ENCODE measurements around the gene VIPR2. TPM values are rescaled to one million over a fixed set of nuclear protein-coding genes. Genes with fewer than 3 reads are reported as not detected.

VIPR2 gene
- total RNA-seq, 2 donors from 2014 or later: 10.9 to 18.2 TPM

GRCh38 chr7:159040912-159041711, 103.6 kb downstream of the VIPR2 start:
- ATAC-seq (no peak), DNase-seq (no peak)
- no peak overlapping the region for H3K4me3 ChIP-seq
- TF ChIP-seq POLR2A (IDR thresholded peaks at IDR 0.05): no peak
- TF ChIP-seq CTCF (IDR thresholded peaks at IDR 0.05): no peak
- WGBS, 2 donors: 91 to 93% methylated on average over 15 to 23 of the region's 24 CpGs
- no peaks in the 10 kb centered on the region for H3K36me3 ChIP-seq (replicated peaks in 1 of 2; ENCODE audit: insufficient read depth in 1 of 2, low read depth in 2 of 2)
- no peaks in the 10 kb centered on the region for H3K4me1 ChIP-seq
- H3K9me3 ChIP-seq: no peaks in the 10 kb centered on the region
- no peak overlapping the region for H3K27ac ChIP-seq
- intact Hi-C loops (cut with DNase I): no loop called here
- no peaks in the 10 kb centered on the region for H3K27me3 ChIP-seq

GRCh38 chr7:159040146-159040545, 104.5 kb downstream of the VIPR2 start:
- no peak for TF ChIP-seq POLR2A (IDR thresholded peaks at IDR 0.05)
- TF ChIP-seq CTCF (IDR thresholded peaks at IDR 0.05): no peak
- no peaks in the 10 kb centered on the region for H3K27me3 ChIP-seq
- H3K27ac ChIP-seq: no peak overlapping the region
- intact Hi-C loops (cut with DNase I): no loop called here
- no peaks in the 10 kb centered on the region for H3K9me3 ChIP-seq
- H3K36me3 ChIP-seq (replicated peaks in 1 of 2; ENCODE audit: insufficient read depth in 1 of 2, low read depth in 2 of 2): peaks cover 0 to 2% of the 10 kb centered on the region in 2 donors
- no peaks in the 10 kb centered on the region for H3K4me1 ChIP-seq
- DNase-seq (no peak), ATAC-seq (no peak)
- no peak overlapping the region for H3K4me3 ChIP-seq
- WGBS, 2 donors: 66 to 70% methylated on average over 7 to 10 of the region's 10 CpGs

GRCh38 chr7:159039716-159040115, 105.0 kb downstream of the VIPR2 start:
- ATAC-seq (no peak), DNase-seq (no peak)
- TF ChIP-seq CTCF (IDR thresholded peaks at IDR 0.05): no peak
- TF ChIP-seq POLR2A (IDR thresholded peaks at IDR 0.05): no peak
- Histone ChIP-seq H3K36me3 (replicated peaks in 1 of 2; ENCODE audit: insufficient read depth in 1 of 2, low read depth in 2 of 2) (peaks cover 0 to 2% of the 10 kb centered on the region in 2 donors), H3K4me3 (no peak overlapping the region), H3K4me1 (no peaks in the 10 kb centered on the region), H3K27ac (no peak overlapping the region), H3K9me3 (no peaks in the 10 kb centered on the region), H3K27me3 (no peaks in the 10 kb centered on the region)
- WGBS, 2 donors: 90 to 96% methylated on average over 14 of the region's 14 CpGs
- intact Hi-C loops (cut with DNase I): no loop called here

GRCh38 chr7:159038066-159038465, 106.6 kb downstream of the VIPR2 start:
- WGBS, 2 donors: 83 to 85% methylated on average over 10 of the region's 10 CpGs
- Histone ChIP-seq H3K4me3 (no peak overlapping the region), H3K27ac (no peak overlapping the region), H3K27me3 (no peaks in the 10 kb centered on the region), H3K9me3 (no peaks in the 10 kb centered on the region), H3K4me1 (no peaks in the 10 kb centered on the region), H3K36me3 (replicated peaks in 1 of 2; ENCODE audit: insufficient read depth in 1 of 2, low read depth in 2 of 2) (peaks cover 0 to 4% of the 10 kb centered on the region in 2 donors)
- intact Hi-C loops (cut with DNase I): no loop called here
- ATAC-seq (no peak), DNase-seq (no peak)
- TF ChIP-seq CTCF (IDR thresholded peaks at IDR 0.05) (no peak), POLR2A (IDR thresholded peaks at IDR 0.05) (no peak)
